DND-41 (cell line): ENCODE measurements around the gene KCNH3.

Experiments used
- CTCF ChIP-seq: IDR thresholded peaks from 2 replicates; pipeline ENCODE4 v1.5.1; 2012; ENCODE audit warnings: borderline replicate concordance, low read length, moderate library complexity, mild to moderate bottlenecking; ENCODE audit not compliant: poor library complexity, severe bottlenecking; ENCODE audit errors: extremely low read depth
- EZH2 ChIP-seq: IDR thresholded peaks from 3 replicates; pipeline ENCODE4 v1.6.1; 2012; ENCODE audit warnings: borderline replicate concordance, low read depth, mild to moderate bottlenecking, moderate library complexity, low read length, inconsistent platforms; ENCODE audit not compliant: severe bottlenecking

- TF ChIP-seq CTCF = no peak
- TF ChIP-seq EZH2 = no peak
Measured at GRCh38 chr12:49536526-49537071, 2.2 kb upstream of the KCNH3 start.
